ENCODE data around the gene TERT. TPM values are rescaled to one million over a fixed set of nuclear protein-coding genes. Genes with fewer than 3 reads are reported as not detected.

TERT gene
- total and polyA plus RNA-seq, 4 donors, result 0.06 to 0.50 (median 0.10) TPM; not detected in 1

DNA sequence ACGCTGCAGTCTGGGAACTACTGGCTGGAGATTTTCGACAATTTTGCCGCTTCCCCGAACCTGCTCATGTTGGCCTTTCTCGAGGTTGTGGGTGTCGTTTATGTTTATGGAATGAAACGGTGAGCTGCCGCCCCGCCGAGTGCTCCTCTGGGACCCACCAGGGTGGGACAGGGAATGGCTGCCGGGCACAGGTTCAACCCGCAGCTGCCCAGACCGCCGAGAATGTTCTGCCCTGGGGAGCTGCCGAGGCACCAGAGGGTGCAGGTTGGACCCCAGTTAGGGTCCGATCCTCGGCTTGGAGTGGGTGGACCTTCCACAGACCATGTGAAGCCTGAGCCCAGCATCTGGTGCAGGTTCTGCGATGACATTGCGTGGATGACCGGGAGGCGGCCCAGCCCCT, 50.6 kb downstream of the TERT start:
- peaks cover 27% of the 10 kb centered on the region for H3K27me3 ChIP-seq (ENCODE audit: control insufficient read depth, insufficient read depth, low read length)
- 85% methylated on average over 20 of the region's 21 CpGs for WGBS (ENCODE audit: insufficient coverage)
- H3K4me1 ChIP-seq (ENCODE audit: control insufficient read depth, insufficient read depth, low read length), result peaks cover 17% of the 10 kb centered on the region

DNA sequence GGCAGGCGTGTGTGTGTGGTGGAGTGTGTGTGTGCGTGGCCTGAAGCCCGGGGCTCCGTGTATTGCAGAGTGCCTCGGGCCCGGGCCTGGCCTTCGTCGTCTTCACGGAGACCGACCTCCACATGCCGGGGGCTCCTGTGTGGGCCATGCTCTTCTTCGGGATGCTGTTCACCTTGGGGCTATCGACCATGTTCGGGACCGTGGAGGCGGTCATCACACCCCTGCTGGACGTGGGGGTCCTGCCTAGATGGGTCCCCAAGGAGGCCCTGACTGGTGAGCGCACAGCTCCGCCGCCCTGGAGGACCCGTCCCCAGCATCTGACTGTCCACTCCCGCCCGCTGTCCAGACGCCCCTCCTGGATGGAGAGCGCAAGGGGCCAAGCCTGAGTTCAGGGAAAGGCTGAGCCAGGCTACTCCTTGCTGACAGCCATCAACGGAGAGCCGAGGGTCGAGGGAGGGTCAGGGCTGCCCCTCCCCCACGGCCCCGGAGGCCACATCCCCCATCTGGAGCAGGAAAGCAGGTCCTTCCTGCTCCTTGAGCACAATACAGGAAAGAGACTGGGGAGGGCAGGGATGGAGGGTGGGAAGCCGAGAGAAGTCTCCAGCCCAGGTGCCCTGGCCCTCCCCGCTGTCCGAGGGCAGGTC, 51.3 kb downstream of the TERT start:
- no peaks in the 10 kb centered on the region for H3K36me3 ChIP-seq (ENCODE audit: control insufficient read depth, insufficient read depth, low read length)
- peaks cover 17% of the 10 kb centered on the region for H3K4me1 ChIP-seq (ENCODE audit: control insufficient read depth, insufficient read depth, low read length)
- WGBS (ENCODE audit: insufficient coverage), result 58% methylated on average over 33 of the region's 33 CpGs
- no peak for DNase-seq (ENCODE audit: low read depth in 4 of 6, low spot score in 6 of 6)
- no peaks in the 10 kb centered on the region for H3K9me3 ChIP-seq (ENCODE audit: control insufficient read depth, insufficient read depth, low read length)
- H3K4me3 ChIP-seq (ENCODE audit: low read depth, low read length), result no peak overlapping the region
- peaks cover 25% of the 10 kb centered on the region for H3K27me3 ChIP-seq (ENCODE audit: control insufficient read depth, insufficient read depth, low read length)
- H3K27ac ChIP-seq (ENCODE audit: low read depth, low read length), result no peak overlapping the region

More for the DNA sequence above, 50.6 kb downstream of the TERT start:
- Histone ChIP-seq H3K27ac (ENCODE audit: low read depth, low read length) (no peak overlapping the region), H3K9me3 (ENCODE audit: control insufficient read depth, insufficient read depth, low read length) (no peaks in the 10 kb centered on the region), H3K4me3 (ENCODE audit: low read depth, low read length) (no peak overlapping the region), H3K36me3 (ENCODE audit: control insufficient read depth, insufficient read depth, low read length) (no peaks in the 10 kb centered on the region)
- DNase-seq (ENCODE audit: low read depth in 4 of 6, low spot score in 6 of 6), result no peak

DNA sequence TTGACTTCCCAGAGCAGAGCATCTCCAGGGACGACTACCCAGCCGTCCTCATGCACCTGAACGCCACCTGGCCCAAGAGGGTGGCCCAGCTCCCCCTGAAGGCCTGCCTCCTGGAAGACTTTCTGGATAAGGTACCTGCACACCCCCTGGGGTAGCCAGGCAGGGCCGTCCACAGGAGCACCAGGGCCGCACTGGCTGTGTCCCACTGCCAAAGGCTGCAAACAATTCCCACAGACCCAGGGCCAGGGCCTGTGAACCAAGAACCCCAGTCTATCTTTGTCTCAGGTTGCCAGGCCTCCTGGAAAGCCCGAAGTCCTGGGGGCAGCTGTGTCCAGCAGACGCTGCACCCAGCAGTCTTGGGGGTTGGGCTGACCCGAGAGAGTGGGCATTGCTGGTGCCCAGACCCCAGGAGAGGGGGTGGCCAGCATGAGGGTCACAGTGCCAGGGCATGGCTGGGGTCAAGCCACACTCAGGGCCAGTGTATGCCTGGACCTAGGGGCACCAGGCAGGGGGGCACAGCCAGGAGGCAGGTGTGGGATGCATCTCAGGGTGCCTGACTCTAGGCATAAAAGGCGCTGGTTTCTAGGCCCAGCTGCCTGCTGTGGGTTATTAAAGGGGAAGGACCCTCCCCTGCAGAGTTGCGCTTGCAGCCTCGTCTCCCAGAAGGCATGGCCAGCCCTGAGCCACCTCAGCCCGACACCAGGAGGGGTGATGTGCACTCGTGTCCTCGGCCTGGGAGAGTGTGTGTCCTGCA, 52.0 kb downstream of the TERT start:
- Histone ChIP-seq H3K27ac (ENCODE audit: low read depth, low read length) (no peak overlapping the region), H3K4me3 (ENCODE audit: low read depth, low read length) (no peak overlapping the region), H3K4me1 (ENCODE audit: control insufficient read depth, insufficient read depth, low read length) (peaks cover 17% of the 10 kb centered on the region), H3K27me3 (ENCODE audit: control insufficient read depth, insufficient read depth, low read length) (peaks cover 24% of the 10 kb centered on the region), H3K36me3 (ENCODE audit: control insufficient read depth, insufficient read depth, low read length) (no peaks in the 10 kb centered on the region), H3K9me3 (ENCODE audit: control insufficient read depth, insufficient read depth, low read length) (no peaks in the 10 kb centered on the region)
- DNase-seq (ENCODE audit: low read depth in 4 of 6, low spot score in 6 of 6), result no peak
- WGBS (ENCODE audit: insufficient coverage), result 81% methylated on average over 14 of the region's 14 CpGs

DNA sequence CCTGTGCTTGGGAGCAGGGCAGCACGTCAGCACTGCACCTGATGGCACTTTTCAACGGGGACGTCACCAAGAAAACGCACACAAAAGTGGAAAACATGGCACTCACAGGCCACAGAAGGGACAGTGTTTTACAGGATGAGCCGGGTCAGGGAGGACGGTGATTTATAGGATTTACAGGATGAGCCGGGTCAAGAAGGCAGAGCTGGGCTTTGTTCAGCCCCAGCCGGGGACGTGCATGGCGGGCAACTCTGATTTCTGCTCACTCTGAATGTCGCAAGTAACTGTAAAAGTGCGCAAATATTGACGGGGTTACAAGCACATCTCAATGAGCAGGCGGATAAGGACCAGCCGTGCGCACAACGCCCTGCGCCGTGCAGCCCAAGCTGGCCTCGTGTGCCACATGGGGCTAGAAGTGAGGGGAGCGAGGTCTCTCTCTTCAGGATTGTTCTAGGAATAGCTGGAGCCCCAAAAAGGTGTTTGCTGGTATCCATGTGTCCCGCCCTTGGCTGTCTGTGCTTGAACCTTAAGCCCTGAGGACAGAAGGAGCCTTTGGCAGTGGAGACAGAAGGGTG, 53.3 kb downstream of the TERT start:
- no peak for DNase-seq (ENCODE audit: low read depth in 4 of 6, low spot score in 6 of 6)
- no peaks in the 10 kb centered on the region for H3K36me3 ChIP-seq (ENCODE audit: control insufficient read depth, insufficient read depth, low read length)
- 84% methylated on average over 21 of the region's 22 CpGs for WGBS (ENCODE audit: insufficient coverage)
- peaks cover 13% of the 10 kb centered on the region for H3K4me1 ChIP-seq (ENCODE audit: control insufficient read depth, insufficient read depth, low read length)
- no peak overlapping the region for H3K27ac ChIP-seq (ENCODE audit: low read depth, low read length)
- no peaks in the 10 kb centered on the region for H3K9me3 ChIP-seq (ENCODE audit: control insufficient read depth, insufficient read depth, low read length)
- no peak overlapping the region for H3K4me3 ChIP-seq (ENCODE audit: low read depth, low read length)
- peaks cover 19% of the 10 kb centered on the region for H3K27me3 ChIP-seq (ENCODE audit: control insufficient read depth, insufficient read depth, low read length)

DNA sequence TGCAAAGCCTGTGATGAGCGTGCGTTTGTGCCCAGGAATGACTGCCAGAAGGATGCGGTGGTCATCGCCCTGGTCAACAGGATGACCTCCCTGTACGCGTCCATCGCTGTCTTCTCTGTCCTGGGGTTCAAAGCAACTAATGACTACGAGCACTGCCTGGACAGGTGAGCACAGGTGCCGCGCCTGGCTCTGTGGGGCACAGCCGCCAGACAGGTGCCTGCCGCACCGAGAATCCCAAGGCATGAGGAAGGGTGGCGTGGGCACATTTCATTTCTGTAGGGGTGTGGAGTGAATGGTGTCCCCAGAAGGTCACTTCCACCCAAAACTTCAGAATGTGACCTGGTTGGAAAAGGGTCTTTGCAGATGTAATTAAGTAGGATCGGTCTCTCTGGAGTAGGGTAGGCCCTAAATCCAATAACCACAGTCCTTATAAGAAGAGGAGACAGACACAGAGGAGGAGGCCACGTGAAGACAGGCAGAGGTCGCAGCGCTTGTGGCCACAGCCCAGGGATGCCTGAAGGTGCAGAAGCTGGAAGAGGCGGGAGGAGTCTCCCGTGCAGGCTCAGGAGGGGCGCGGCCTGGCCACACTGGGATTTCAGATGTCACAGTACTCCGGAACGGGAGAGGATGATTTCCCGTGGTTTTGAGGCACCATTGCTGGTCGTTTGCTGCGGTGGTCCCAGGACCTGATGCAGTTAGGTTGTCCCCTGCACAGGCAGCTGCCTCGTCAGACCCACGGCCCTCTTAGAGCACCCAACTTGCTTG, 54.2 kb downstream of the TERT start:
- H3K27me3 ChIP-seq (ENCODE audit: control insufficient read depth, insufficient read depth, low read length), result peaks cover 13% of the 10 kb centered on the region
- no peak overlapping the region for H3K4me3 ChIP-seq (ENCODE audit: low read depth, low read length)
- H3K36me3 ChIP-seq (ENCODE audit: control insufficient read depth, insufficient read depth, low read length), result no peaks in the 10 kb centered on the region
- H3K9me3 ChIP-seq (ENCODE audit: control insufficient read depth, insufficient read depth, low read length), result no peaks in the 10 kb centered on the region
- WGBS (ENCODE audit: insufficient coverage), result 87% methylated on average over 25 of the region's 29 CpGs
- no peak overlapping the region for H3K27ac ChIP-seq (ENCODE audit: low read depth, low read length)
- peaks cover 4% of the 10 kb centered on the region for H3K4me1 ChIP-seq (ENCODE audit: control insufficient read depth, insufficient read depth, low read length)
- DNase-seq (ENCODE audit: low read depth in 4 of 6, low spot score in 6 of 6), result no peak

DNA sequence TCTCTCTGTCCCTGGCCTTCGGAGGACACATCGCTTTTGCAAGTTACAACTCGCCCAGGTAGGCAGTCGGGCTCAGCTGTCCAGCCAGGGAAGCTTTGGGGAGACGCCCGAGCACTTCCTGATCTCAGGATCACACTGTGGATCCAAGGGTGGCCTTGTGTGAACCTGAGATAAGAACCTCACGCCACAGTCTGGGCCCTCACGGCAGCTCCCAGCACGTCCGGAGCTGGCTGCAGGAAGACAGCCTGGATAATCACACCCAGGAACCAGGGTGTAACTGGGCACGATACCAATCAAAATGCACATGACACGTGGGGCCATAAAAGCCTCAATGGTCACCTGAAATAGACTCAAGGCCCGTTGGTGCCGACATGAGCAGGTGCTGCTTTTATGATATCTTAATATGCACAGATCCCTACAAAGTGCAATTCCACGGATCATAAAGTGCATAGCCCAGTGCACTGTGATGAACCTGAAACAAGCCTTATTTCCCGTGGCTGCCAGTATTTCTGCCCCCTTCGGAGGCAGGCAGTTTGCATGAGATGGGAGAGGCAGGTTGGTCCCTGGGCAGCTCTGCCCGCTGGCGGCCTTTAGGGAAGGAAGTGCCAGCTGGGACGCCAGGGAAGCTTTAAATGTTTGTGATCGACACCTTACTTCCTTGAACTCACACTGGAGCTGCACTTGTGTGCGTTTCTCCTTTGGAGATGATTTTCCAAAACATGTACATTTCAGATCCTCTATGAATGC, 55.2 kb downstream of the TERT start:
- DNase-seq (ENCODE audit: low read depth in 4 of 6, low spot score in 6 of 6), result peak in 1 of 6 donors; percentile 23

DNA sequence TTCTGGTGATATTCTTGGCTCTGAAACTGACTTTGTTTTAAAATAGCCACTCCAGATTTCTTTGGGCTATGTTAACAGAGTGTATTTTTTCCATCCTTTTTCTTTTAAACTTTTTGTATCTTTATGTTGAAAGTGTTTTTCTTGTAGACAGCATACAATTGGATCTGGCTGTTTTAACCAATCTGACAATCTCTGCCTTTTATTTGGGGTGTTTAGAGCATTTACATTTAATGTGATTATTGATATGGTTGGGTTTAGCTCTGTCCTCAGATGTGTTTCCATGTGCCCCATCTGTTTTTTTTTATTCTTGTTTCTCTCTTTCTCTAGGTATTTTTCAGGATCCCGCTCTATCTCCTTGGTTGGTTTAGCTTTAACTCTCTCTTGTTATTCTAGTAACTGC, 59.0 kb downstream of the TERT start:
- no peak for DNase-seq (ENCODE audit: low read depth in 4 of 6, low spot score in 6 of 6)
- WGBS (ENCODE audit: insufficient coverage), result no CpG with 5 or more reads among the region's 1 CpG
- H3K4me3 ChIP-seq (ENCODE audit: low read depth, low read length), result no peak overlapping the region

More for the DNA sequence above, 55.2 kb downstream of the TERT start:
- Histone ChIP-seq H3K27me3 (ENCODE audit: control insufficient read depth, insufficient read depth, low read length) (peaks cover 5% of the 10 kb centered on the region), H3K36me3 (ENCODE audit: control insufficient read depth, insufficient read depth, low read length) (no peaks in the 10 kb centered on the region), H3K4me3 (ENCODE audit: low read depth, low read length) (no peak overlapping the region), H3K27ac (ENCODE audit: low read depth, low read length) (no peak overlapping the region), H3K4me1 (ENCODE audit: control insufficient read depth, insufficient read depth, low read length) (no peaks in the 10 kb centered on the region), H3K9me3 (ENCODE audit: control insufficient read depth, insufficient read depth, low read length) (no peaks in the 10 kb centered on the region)
- WGBS (ENCODE audit: insufficient coverage), result 81% methylated on average over 19 of the region's 22 CpGs

DNA sequence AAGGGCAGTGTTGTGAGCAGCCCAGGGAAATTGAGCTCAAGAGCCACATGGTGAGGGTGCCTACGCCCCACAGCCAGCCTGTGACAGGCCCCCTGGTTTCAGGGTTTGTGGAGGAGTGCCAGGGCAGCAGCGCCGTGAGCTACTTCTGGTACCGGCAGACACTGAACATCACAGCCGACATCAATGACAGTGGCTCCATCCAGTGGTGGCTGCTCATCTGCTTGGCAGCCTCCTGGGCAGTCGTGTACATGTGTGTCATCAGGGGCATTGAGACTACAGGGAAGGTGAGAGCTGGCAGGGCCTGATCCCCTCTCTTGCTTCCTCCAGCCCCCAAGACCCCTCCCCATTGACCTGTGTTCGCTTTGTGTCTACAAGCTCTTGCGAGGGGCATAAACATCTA, 59.5 kb downstream of the TERT start:
- 78% methylated on average over 6 of the region's 8 CpGs for WGBS (ENCODE audit: insufficient coverage)
- no peaks in the 10 kb centered on the region for H3K9me3 ChIP-seq (ENCODE audit: control insufficient read depth, insufficient read depth, low read length)
- DNase-seq (ENCODE audit: low read depth in 4 of 6, low spot score in 6 of 6), result no peak
- no peaks in the 10 kb centered on the region for H3K4me1 ChIP-seq (ENCODE audit: control insufficient read depth, insufficient read depth, low read length)
- no peaks in the 10 kb centered on the region for H3K36me3 ChIP-seq (ENCODE audit: control insufficient read depth, insufficient read depth, low read length)
- H3K27me3 ChIP-seq (ENCODE audit: control insufficient read depth, insufficient read depth, low read length), result no peaks in the 10 kb centered on the region
- H3K27ac ChIP-seq (ENCODE audit: low read depth, low read length), result no peak overlapping the region
- H3K4me3 ChIP-seq (ENCODE audit: low read depth, low read length), result no peak overlapping the region

More for the DNA sequence above, 59.0 kb downstream of the TERT start:
- Histone ChIP-seq H3K4me1 (ENCODE audit: control insufficient read depth, insufficient read depth, low read length) (no peaks in the 10 kb centered on the region), H3K27me3 (ENCODE audit: control insufficient read depth, insufficient read depth, low read length) (no peaks in the 10 kb centered on the region), H3K27ac (ENCODE audit: low read depth, low read length) (no peak overlapping the region), H3K36me3 (ENCODE audit: control insufficient read depth, insufficient read depth, low read length) (no peaks in the 10 kb centered on the region), H3K9me3 (ENCODE audit: control insufficient read depth, insufficient read depth, low read length) (no peaks in the 10 kb centered on the region)

DNA sequence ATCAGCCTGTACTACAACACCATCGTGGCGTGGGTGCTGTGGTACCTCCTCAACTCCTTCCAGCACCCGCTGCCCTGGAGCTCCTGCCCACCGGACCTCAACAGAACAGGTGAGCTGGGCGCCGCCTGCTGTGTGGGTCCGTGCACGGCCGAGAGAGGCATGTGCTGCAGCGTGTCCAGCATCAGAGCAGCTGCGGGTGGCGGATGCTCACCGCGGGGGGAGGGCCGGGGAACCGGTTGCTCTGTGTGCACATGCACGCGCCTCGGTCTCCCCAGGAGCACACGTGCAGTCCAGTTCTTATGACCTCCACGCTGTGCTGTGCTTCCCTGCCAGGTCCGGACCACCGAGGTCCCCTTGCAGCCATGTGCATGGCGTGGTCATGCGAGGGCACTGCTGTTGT, 62.1 kb downstream of the TERT start:
- Histone ChIP-seq H3K4me1 (ENCODE audit: control insufficient read depth, insufficient read depth, low read length) (no peaks in the 10 kb centered on the region), H3K27ac (ENCODE audit: low read depth, low read length) (no peak overlapping the region), H3K9me3 (ENCODE audit: control insufficient read depth, insufficient read depth, low read length) (no peaks in the 10 kb centered on the region), H3K4me3 (ENCODE audit: low read depth, low read length) (no peak overlapping the region), H3K27me3 (ENCODE audit: control insufficient read depth, insufficient read depth, low read length) (no peaks in the 10 kb centered on the region), H3K36me3 (ENCODE audit: control insufficient read depth, insufficient read depth, low read length) (no peaks in the 10 kb centered on the region)
- WGBS (ENCODE audit: insufficient coverage), result 93% methylated on average over 25 of the region's 25 CpGs
- no peak for DNase-seq (ENCODE audit: low read depth in 4 of 6, low spot score in 6 of 6)
